ENCODE data around the gene RAX.

RAX gene

DNA sequence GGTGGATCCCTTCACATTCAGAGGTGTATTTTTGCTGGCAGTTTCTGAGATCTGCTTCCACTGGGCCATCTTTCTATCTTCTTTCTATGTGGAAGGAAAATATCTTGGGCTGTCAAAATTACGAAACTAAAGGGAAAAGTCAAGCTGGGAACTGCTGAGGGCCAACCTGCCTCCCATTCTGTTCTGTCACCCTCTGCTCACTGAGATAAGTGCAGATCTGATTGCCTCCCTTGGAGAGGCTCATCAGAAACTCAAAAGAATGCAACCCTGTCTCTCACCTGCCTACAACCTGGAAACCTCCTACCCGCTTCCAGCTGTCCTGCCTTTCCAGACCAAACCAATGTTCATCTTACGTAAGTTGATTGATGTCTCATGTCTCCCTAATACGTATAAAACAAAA lies 26.5 kb downstream of the RAX start:
- no peak for DNase-seq (ENCODE audit: low read depth, low spot score)

DNA sequence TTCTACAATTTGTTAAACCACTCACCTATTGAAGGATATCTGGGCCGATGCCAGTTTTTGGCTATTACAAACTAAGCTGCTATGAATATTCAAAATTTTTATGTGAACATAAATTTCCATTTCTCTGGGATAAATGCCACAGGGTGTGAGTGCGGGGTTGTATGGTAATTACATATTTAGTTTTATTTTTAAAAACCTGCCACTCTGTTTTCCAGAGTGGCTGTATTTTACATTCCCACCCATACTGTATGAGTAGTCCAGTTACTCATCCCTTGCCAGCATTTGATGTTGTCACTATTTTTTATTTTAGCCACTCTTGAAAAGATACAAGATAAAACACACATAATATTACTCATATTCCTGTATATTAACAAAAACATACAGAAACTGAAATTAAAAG lies 30.3 kb downstream of the RAX start:
- no peak for DNase-seq (ENCODE audit: low read depth, low spot score)

DNA sequence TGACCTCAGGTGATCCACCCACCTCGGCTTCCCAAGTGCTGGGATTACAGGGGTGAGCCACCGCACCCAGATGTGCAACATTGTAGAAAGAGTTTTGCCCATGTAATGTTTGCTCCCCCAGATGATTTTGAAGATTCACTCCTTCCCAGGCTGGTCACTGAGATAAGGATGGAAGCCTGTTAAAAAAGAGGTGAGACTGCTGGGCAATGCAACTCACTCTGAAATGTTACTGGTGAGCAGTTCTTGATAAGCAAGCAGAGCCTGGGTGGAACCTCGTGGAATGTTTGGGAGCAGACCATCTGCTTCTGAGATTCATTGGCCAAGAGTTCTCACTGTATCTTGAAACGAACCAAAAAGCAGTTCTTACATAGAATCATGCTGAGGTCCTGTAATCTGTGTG lies 33.6 kb downstream of the RAX start:
- no peak for DNase-seq (ENCODE audit: low read depth, low spot score)

DNA sequence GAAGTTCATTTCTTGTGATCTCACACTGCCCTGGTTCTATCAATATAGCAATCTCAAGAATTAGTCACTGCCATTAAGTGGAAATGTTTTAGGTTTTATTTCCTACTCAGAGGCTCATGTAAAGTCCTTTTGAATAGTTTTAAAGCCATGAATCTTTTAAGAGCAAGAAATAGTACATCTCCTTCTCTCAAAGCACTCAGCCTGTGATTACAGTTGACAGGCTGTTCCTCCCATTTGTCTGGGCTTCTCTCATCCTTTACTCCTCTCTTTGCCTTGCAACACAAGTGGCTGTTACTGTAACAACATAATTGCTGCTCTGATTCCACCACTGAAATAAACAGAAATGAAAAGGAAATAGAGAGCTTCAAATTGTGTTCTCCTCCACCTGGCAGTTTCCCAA lies 34.9 kb downstream of the RAX start:
- no peak for DNase-seq (ENCODE audit: low read depth, low spot score)

DNA sequence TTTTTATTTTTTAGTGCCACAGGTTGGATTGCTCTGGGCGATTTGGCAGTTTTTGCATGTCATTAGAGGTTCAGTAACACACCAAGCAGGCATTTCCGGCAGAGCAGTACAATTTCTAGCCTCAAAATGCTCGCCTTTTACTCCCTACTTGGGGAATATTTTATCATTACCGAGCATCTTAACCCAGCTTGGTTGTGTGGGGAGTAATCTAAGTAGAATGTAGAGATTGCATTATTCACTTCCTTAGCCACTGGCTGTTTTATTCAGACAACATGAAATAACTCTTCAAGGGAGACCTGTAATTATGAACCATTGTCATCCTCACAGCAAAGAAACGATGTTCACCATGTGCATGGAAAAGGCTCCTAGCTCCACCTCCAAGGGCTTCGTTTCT lies 40.2 kb downstream of the RAX start:
- no peak for DNase-seq (ENCODE audit: low read depth, low spot score)

DNA sequence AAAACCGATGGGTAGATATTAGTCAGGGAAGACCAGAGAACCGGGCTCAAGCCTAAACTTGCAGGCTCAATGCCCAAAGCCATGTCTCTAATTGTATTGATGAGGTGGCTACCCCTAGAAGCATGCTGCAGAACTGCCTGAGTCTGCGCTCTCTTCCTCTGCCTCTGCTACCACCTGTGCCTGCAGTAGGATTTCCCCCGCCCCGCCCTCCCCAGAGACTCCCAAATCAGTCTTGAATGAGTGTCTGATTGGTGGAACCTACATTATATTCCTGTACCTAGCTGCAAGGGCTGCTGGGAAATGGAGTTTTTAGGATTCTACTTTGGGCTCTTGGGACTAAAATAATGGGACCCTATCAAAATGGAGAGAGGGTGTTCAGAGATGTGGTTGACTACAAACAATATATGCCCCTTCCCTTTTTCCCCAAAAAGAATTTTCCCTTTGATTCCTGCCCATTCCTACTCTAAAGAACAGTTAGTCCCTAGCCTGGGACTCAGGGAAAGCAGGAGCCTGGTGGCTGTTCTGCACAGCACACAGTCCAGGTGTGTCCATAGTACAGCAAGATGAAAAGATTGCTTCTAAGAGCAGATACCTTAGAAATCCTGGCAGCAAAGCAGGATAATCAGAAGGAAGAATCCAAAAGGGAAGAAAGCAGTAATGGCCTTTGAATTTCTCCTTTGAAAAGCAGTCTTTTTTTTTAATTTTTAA lies 40.8 kb downstream of the RAX start:
- DNase-seq (ENCODE audit: low read depth, low spot score), result no peak

DNA sequence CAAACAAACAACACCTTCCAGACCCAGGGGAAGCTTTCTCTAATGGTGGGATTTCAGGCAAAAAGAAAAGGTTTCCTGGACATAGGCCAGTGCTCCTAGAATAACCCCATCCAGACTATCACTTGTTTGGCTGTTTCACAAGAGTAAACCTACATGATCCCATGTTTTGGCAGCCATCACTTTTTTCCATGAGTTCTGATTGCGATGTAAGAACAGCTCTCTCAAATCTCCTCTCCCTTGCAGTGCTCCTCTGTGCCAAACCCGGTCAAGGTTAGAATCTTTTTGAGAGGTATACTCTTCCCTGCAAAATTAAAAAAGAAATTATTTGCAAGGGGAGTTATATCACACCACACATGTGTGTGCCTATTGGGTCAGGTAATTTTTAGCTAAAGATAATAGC lies 41.4 kb downstream of the RAX start:
- no peak for DNase-seq (ENCODE audit: low read depth, low spot score)

DNA sequence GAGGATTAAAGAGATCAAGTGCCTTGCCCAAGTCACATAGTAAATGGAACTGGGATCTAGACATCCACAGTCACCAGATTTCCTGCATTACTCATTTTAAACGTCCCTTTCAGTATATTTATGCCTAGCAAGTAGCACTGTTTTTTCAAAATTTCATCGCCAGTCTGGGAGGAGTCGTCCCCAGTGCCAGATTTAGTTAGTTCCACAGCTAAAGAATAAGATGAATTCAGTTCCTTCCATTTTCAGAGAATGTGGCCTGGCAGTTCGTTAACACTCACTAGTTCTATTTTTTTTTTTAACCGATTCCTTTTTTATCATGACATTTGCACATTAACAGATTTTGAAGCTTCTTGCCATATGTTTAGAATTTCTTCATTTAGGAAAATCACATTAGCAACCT lies 42.1 kb downstream of the RAX start:
- no peak for DNase-seq (ENCODE audit: low read depth, low spot score)

DNA sequence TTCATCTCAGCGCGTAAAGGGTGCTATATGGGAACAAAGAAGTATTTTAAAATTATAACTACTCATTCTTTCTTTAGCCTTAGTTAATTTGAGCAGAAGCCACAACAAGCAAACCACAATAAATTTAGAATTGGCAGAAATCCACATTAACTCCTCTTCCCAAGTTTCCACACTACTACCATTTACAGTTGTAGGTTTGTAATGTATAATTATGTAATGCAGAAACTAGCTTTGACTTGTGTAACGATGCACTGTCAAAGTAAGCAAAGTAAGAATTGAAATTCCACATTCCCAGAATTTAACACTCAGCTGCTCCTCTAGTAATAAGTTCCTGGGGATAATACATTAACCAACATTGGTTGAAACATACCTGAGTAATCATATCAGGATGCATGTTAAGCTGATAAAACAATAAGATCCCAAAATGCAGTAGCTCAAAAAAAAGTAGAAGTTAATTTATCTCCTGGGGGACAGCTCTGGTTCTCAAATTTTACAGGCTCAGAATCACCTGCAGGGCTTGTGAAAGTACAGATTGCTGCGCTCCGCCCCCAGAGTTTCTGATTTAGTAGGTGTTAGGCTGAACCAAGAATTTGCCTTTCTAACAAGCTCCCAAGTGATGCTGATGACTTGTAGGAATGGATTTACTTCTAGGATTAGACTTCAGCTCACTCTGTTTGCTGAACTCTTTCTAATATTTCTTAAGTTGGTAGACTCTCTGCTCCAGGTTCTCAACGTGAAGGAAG lies 43.4 kb downstream of the RAX start:
- DNase-seq (ENCODE audit: low read depth, low spot score), result no peak

DNA sequence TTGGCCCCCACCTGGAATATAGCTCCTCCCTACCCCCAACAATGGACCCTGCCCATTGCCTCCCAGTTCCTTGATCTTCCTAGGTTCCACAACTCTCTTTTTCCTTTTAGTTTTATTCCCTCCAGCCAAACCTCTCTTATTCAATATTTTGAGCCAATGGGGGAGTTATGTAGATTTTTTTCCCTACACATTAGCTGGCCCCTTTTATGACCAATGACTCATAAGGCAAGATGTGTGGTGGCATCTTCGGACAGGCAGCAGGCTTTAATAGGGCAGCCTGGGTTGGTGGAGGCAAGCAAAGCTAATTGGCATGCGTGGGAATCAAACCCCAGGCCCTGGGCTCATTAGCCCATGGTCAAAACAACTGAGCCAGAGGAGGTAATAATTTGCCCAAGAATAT lies 44.1 kb downstream of the RAX start:
- DNase-seq (ENCODE audit: low read depth, low spot score), result no peak

DNA sequence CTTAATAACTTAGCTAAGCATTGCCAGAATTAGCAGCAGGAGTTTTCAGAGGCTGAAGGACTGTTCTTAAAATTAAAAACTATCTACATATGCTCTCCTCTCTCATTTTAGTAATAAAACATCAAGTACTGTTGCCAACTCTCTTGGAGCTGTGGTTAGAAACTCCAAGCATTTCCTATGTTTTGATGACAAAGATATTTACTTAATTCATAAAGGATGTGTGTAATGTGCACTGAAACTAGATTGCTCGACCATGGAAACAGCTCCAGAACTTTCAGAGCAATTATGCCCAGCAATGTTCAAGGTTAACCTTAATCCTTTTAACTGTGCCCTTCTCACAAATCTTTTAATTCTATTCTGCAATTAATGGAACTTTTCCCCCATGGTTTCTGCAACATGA lies 44.9 kb downstream of the RAX start:
- no peak for DNase-seq (ENCODE audit: low read depth, low spot score)

DNA sequence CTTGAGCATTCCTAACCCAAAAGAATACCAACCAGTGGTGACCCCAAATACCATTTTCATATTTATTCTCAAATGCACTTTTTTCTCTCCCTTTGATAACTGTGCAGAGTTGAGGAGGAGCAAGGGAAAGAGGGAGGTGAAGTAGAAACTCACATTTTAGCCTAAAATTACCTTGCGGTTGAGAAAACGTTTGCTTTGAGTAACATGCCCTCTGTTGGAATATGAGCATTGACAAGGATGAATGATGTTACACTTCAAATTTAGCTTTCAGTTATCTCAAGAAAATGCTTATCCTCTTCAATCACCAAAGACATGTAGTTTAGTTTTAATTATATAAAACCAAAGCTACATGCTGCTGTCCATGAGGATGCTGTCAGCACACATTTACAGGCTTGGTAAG lies 50.9 kb downstream of the RAX start:
- no peak for DNase-seq (ENCODE audit: low read depth, low spot score)

DNA sequence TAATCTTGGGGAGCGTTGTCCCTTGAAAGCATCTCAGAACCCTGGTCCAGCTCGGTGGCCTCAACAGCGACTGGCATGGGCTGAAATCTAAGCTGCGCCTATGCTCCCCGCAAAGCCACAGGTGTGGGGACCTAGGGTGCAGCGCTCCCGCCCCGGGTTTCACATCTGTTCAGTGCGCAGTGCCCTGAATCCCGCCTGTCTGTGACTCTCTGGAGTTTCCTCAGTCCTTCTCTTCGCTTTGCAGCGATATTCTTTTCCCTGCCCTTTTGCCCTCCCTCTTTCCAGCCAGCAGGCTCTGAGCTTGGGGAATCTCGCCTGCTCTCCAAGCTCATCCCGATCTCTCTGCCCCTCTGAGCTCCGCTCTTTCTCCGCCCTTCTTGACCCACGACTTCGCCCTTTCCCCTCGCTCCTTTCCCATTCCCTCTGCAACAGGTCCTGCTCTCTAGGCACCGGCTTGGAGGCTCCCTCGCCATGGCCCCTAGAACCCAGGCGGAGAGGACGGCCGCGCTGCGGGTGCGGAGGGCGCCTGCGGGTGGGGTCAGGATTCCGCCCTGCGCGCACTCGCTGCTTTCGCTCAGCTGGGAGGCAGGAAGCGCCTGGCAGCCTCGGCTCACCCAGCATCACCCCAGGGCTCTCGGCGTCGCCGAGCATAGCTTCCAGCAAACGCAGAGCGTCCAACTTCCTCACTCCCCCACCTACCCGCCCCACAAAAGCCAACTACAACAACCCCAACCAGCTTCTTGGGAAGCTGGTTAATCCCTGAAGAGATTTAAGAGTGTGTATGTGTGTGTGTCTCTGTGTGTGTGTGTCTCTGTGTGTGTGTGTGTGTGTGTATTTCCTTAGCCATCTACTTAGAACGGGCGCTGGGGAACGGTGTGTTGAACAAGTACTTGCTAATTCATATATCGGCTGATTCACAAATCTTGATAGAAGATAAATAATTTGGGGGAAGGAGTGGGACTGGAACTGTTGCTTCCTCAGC lies 52.2 kb downstream of the RAX start:
- DNase-seq (ENCODE audit: low read depth, low spot score), result no peak

DNA sequence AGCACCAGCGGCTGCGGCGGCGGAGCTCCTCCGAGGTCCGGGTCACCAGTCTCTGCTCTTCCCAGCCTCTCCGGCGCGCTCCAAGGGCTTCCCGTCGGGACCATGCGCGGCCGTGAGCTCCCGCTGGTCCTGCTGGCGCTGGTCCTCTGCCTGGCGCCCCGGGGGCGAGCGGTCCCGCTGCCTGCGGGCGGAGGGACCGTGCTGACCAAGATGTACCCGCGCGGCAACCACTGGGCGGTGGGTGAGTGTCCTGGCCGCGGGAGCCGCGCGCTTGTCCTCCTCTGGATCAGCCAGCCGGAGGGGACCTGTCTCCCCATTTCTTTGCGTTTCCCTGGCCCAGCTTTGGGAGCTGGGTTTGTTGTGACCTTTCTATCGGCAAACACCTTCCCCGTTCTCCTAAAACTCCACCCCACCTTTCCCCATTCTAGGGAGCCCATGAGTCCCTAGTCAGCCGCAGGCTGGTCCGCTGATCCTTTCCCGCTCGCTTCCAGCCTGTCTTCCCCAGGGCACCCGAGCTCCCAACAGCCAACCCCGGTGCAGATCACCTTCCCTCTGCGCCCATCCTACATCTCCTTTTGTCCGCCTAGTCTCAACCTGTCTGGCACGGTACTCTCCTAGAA lies 53.0 kb downstream of the RAX start:
- DNase-seq (ENCODE audit: low read depth, low spot score), result no peak

DNA sequence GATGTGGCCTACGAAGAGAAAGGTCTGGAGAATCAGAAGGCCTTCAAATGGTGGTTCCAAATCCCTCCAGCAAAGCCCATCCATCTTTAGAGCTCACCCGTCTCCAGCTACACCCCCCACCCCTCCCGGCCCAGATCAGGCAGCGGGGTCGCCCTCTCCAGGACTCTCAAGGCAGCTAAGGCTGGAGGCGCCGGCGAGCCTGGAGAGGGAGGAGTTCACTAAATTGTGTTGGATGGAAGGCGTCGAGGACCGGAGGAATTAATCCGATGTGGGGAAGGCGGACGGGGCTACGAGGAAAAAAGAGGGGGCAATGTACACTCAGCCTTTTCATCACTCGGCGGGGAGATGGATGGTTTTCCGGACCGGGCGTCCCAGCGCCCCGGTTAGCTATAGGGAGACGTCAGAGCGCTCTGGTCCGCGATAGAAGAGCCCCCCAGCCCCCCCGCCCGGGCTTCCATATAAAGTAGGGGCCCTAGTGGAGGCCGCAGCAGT lies 53.5 kb downstream of the RAX start, which contains the start of gene GRP:
GRP (plus strand) TSS at position 487 of the 492 bp plus-strand sequence. CDS start 108 bp downstream, outside the sequence.
- DNase-seq (ENCODE audit: low read depth, low spot score), result no peak

DNA sequence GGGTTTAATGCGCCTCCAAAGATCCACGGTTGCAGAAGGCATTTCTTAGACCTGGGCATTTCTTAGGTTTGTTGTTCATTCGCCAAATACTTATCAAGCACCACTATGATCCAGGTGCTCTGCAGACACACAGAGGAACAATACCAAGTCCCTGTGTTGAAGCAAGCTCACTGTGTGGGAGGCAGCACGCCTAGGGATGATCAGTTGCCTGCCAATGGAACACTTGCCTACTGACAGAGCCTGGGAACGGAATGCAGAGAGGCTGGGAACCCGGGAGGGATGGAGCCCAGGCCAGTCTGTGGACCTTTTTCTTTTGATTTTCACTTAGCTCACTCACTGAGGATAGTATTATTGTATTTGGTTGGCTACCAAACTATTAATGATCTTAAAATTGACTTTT lies 55.2 kb downstream of the RAX start:
- no peak for DNase-seq (ENCODE audit: low read depth, low spot score)

Data from activated CD4-positive, CD25-positive, alpha-beta regulatory T cell treated with anti-CD3 and anti-CD28 coated beads, Interleukin-2, amount 50 U/mL, for 16 hours (primary cell).